ENCODE data around the gene ADAT3.
"Not testable (repeated sequence)": the region's sequence is repeated elsewhere in the genome, so short reads cannot be mapped to it uniquely, and the experiment has no call there.

ADAT3 gene

GRCh38 chr19:1865172-1866010 lies 39.8 kb upstream of the ADAT3 start:
- DNase-seq (ENCODE audit: insufficient read length, low spot score) (no peak), FAIRE-seq (no peak)

- no peak for FAIRE-seq
- no peak for DNase-seq (ENCODE audit: insufficient read length, low spot score)
These were observed 38.4 kb upstream of the ADAT3 start for GRCh38 chr19:1866693-1867348.

GRCh38 chr19:1867349-1867724 lies 37.9 kb upstream of the ADAT3 start:
- DNase-seq (ENCODE audit: insufficient read length, low spot score) (no peak), FAIRE-seq (no peak)

GRCh38 chr19:1868971-1869370 lies 36.2 kb upstream of the ADAT3 start:
- FAIRE-seq, result no peak
- DNase-seq (ENCODE audit: insufficient read length, low spot score), result no peak

GRCh38 chr19:1871140-1871597 lies 34.0 kb upstream of the ADAT3 start:
- FAIRE-seq, result no peak

GRCh38 chr19:1871630-1872029 lies 33.6 kb upstream of the ADAT3 start:
- FAIRE-seq, result no peak
- no peak for DNase-seq (ENCODE audit: insufficient read length, low spot score)

More at GRCh38 chr19:1871140-1871597, 34.0 kb upstream of the ADAT3 start:
- DNase-seq (ENCODE audit: insufficient read length, low spot score), result no peak

- FAIRE-seq (no peak), DNase-seq (ENCODE audit: insufficient read length, low spot score) (no peak)
These were observed 32.2 kb upstream of the ADAT3 start for GRCh38 chr19:1872807-1873523.

GRCh38 chr19:1873524-1874473 lies 31.4 kb upstream of the ADAT3 start:
- DNase-seq (ENCODE audit: insufficient read length, low spot score), result no peak
- no peak for FAIRE-seq

GRCh38 chr19:1874554-1875185 lies 30.5 kb upstream of the ADAT3 start:
- DNase-seq (ENCODE audit: insufficient read length, low spot score) (no peak), FAIRE-seq (peak; percentile 82)

GRCh38 chr19:1875265-1875645 lies 29.9 kb upstream of the ADAT3 start:
- not testable (repeated sequence) for DNase-seq (ENCODE audit: insufficient read length, low spot score)
- FAIRE-seq, result peak; percentile 84

GRCh38 chr19:1875646-1876495 lies 29.3 kb upstream of the ADAT3 start:
- DNase-seq (ENCODE audit: insufficient read length, low spot score) (peak; percentile 99), FAIRE-seq (peak; percentile 98)

GRCh38 chr19:1876496-1877279 lies 28.5 kb upstream of the ADAT3 start:
- DNase-seq (ENCODE audit: insufficient read length, low spot score); FAIRE-seq: not testable (repeated sequence)

- not testable (repeated sequence) for DNase-seq (ENCODE audit: insufficient read length, low spot score); FAIRE-seq
These were observed 27.9 kb upstream of the ADAT3 start for GRCh38 chr19:1877280-1877660.

- DNase-seq (ENCODE audit: insufficient read length, low spot score); FAIRE-seq: not testable (repeated sequence)
These were observed 26.6 kb upstream of the ADAT3 start for GRCh38 chr19:1878583-1878982.

- FAIRE-seq; DNase-seq (ENCODE audit: insufficient read length, low spot score): not testable (repeated sequence)
These were observed 25.2 kb upstream of the ADAT3 start for GRCh38 chr19:1879982-1880381.

GRCh38 chr19:1880611-1881392 lies 24.4 kb upstream of the ADAT3 start:
- FAIRE-seq (no peak), DNase-seq (ENCODE audit: insufficient read length, low spot score) (no peak)

GRCh38 chr19:1881393-1882088 lies 23.7 kb upstream of the ADAT3 start:
- not testable (repeated sequence) for DNase-seq (ENCODE audit: insufficient read length, low spot score); FAIRE-seq

Data from GM19239 (cell line).